Testis (tissue), 3 donors: ENCODE results near the gene BCOR. TPM values are rescaled to one million over a fixed set of nuclear protein-coding genes. Genes with fewer than 3 reads are reported as not detected.

Source experiments
- DNase-seq: peaks from one replicate; pipeline ENCODE4 v3.0.0-alpha.2; 2019
- H3K27ac ChIP-seq, 2 donors: fragments of 200-600 bp; sonication (generic); one replicate each; pipeline ENCODE4 v1.5.1; 2019
- H3K27me3 ChIP-seq: fragments of 200-600 bp; sonication (generic); one replicate; pipeline ENCODE4 v1.5.1; 2019
- H3K36me3 ChIP-seq: fragments of 200-600 bp; sonication (generic); one replicate; pipeline ENCODE4 v1.5.1; 2017; ENCODE audit warnings: low read depth; ENCODE audit errors: missing control alignments
- H3K4me1 ChIP-seq: fragments of 200-600 bp; sonication (generic); one replicate; pipeline ENCODE4 v1.5.1; 2019
- H3K4me3 ChIP-seq, 2 donors: fragments of 200-600 bp; sonication (generic); one replicate each; pipeline ENCODE4 v1.5.1; 2017 to 2019
- H3K9me3 ChIP-seq: fragments of 200-600 bp; sonication (generic); one replicate; pipeline ENCODE4 v1.5.1; 2017
- CTCF ChIP-seq, 3 experiments: fragments of 450-650 bp in 2 of 3; fragments of 200-600 bp in 1 of 3; sonication (generic) in 1 of 3; IDR thresholded peaks; one replicate each; pipeline ENCODE4 v1.5.1; 2016 to 2019; ENCODE audit warnings: antibody characterized with exemption in 3 of 3, mild to moderate bottlenecking in 2 of 3, moderate library complexity in 1 of 3
- POLR2A ChIP-seq: fragments of 450-650 bp; IDR thresholded peaks from one replicate; pipeline ENCODE4 v1.6.1; 2017; ENCODE audit warnings: antibody characterized with exemption, mild to moderate bottlenecking, moderate library complexity
- WGBS, 2 donors: methylation state at CpG; one replicate each; pipeline ENCODE4 v1.1.5; 2018; 5-methylcytosine and 5-hydroxymethylcytosine counted together
- intact Hi-C: fragments of 100-400 bp; cut with DNase I; formaldehyde crosslinking; loops from one replicate; pipeline ENCODE4 v1.15.1; 2023; ENCODE audit warnings: low total_unique reads
- polyA plus RNA-seq: library from polyadenylated mRNA; stranded (reverse); fragments of 350-450 nt; fragmentation: Illumina TruSeq; extraction: RNeasy Lipid Tissue Mini Kit (QIAGEN cat#74804); gene quantifications from one replicate; pipeline ENCODE4 v1.2.3, GENCODE V29; 2014; ENCODE audit warnings: low read depth, low replicate concordance; ENCODE audit not compliant: insufficient read depth
- total RNA-seq, 2 donors: library from RNA; depleted of rRNA; stranded (reverse); fragments of >200 nt; gene quantifications; one replicate each; pipeline ENCODE4 v1.2.3, GENCODE V29; 2016

Gene BCOR
- total and polyA plus RNA-seq, 3 donors from 2014 or later, result 26.4 to 69.6 (median 46.8) TPM

GRCh38 chrX:40082447-40083119, 15.2 kb downstream of the BCOR start:
- Histone ChIP-seq H3K9me3 (no peaks in the 10 kb centered on the region), H3K4me1 (peaks cover 16% of the 10 kb centered on the region), H3K4me3 (no peak overlapping the region), H3K27ac (no peak overlapping the region), H3K27me3 (no peaks in the 10 kb centered on the region), H3K36me3 (no peaks in the 10 kb centered on the region)
- intact Hi-C loops, result no loop called here
- DNase-seq, result no peak
- TF ChIP-seq POLR2A, result no peak
- 54 to 55% methylated on average over 7 to 13 of the region's 15 CpGs for WGBS, 2 donors

GRCh38 chrX:40081679-40082068, 16.1 kb downstream of the BCOR start:
- intact Hi-C loops, result no loop called here
- WGBS, 2 donors, result 65 to 100% methylated on average over 1 to 2 of the region's 4 CpGs

GRCh38 chrX:40080894-40081678, 16.7 kb downstream of the BCOR start:
- Histone ChIP-seq H3K9me3 (no peaks in the 10 kb centered on the region), H3K36me3 (no peaks in the 10 kb centered on the region), H3K27ac (no peak overlapping the region), H3K4me3 (no peak overlapping the region), H3K27me3 (no peaks in the 10 kb centered on the region), H3K4me1 (peaks cover 14% of the 10 kb centered on the region)
- TF ChIP-seq CTCF (IDR thresholded peaks at IDR 0.05) (no peak), POLR2A (no peak)
- intact Hi-C loops, result no loop called here
- DNase-seq, result no peak
- WGBS, 2 donors, result 74 to 86% methylated on average over 12 to 16 of the region's 16 CpGs

More at GRCh38 chrX:40081679-40082068, 16.1 kb downstream of the BCOR start:
- H3K9me3 ChIP-seq, result no peaks in the 10 kb centered on the region
- TF ChIP-seq CTCF (IDR thresholded peaks at IDR 0.05), result no peak
- no peak for TF ChIP-seq POLR2A
- no peaks in the 10 kb centered on the region for H3K36me3 ChIP-seq
- H3K4me3 ChIP-seq, result no peak overlapping the region
- peaks cover 15% of the 10 kb centered on the region for H3K4me1 ChIP-seq
- no peak for DNase-seq
- H3K27me3 ChIP-seq, result no peaks in the 10 kb centered on the region
- H3K27ac ChIP-seq, result no peak overlapping the region

GRCh38 chrX:40079572-40079971, 18.2 kb downstream of the BCOR start:
- DNase-seq, result no peak
- intact Hi-C loops, result no loop called here
- 88 to 92% methylated on average over 4 to 5 of the region's 9 CpGs for WGBS, 2 donors
- no peaks in the 10 kb centered on the region for H3K9me3 ChIP-seq
- no peak overlapping the region for H3K4me3 ChIP-seq
- no peaks in the 10 kb centered on the region for H3K36me3 ChIP-seq
- no peak overlapping the region for H3K27ac ChIP-seq
- TF ChIP-seq POLR2A (no peak), CTCF (IDR thresholded peaks at IDR 0.05) (no peak)
- no peaks in the 10 kb centered on the region for H3K27me3 ChIP-seq
- H3K4me1 ChIP-seq, result peaks cover 12% of the 10 kb centered on the region

GRCh38 chrX:40078489-40079227, 19.1 kb downstream of the BCOR start:
- Histone ChIP-seq H3K4me3 (no peak overlapping the region), H3K9me3 (no peaks in the 10 kb centered on the region), H3K27ac (no peak overlapping the region), H3K4me1 (peaks cover 10% of the 10 kb centered on the region), H3K27me3 (no peaks in the 10 kb centered on the region), H3K36me3 (no peaks in the 10 kb centered on the region)
- intact Hi-C loops, result no loop called here
- no peak for TF ChIP-seq CTCF (IDR thresholded peaks at IDR 0.05)
- no peak for TF ChIP-seq POLR2A
- no peak for DNase-seq
- 66 to 75% methylated on average over 17 to 19 of the region's 24 CpGs for WGBS, 2 donors
